Gastrocnemius medialis (tissue), 4 donors: ENCODE results near the gene NF2. TPM values are rescaled to one million over a fixed set of nuclear protein-coding genes. Genes with fewer than 3 reads are reported as not detected.

Source experiments
- ATAC-seq, 2 donors: fragments of 150-250 bp; one replicate each; pipeline ENCODE4 v1.9.1; 2016
- DNase-seq, 2 donors: peaks; one replicate each; pipeline ENCODE4 v3.0.0-alpha.2; 2019
- H3K27ac ChIP-seq, 4 donors: fragments of 200-600 bp; sonication (generic); 1 replicate in 1 of 4; 2 replicates in 3 of 4; pipeline ENCODE4 v1.5.1; 2016 to 2018; ENCODE audit warnings: mild to moderate bottlenecking in 2 of 4, moderate library complexity in 1 of 4
- H3K27me3 ChIP-seq, 3 donors: fragments of 200-600 bp; sonication (generic) in 2 of 3; 1 replicate in 1 of 3; 2 replicates in 2 of 3; pipeline versions ENCODE4 v1.5.1 to v1.6.0; 2016 to 2019; ENCODE audit warnings: mild to moderate bottlenecking in 1 of 3, moderate library complexity in 1 of 3
- H3K36me3 ChIP-seq, 2 donors: fragments of 200-600 bp; sonication (generic) in 1 of 2; one replicate each; pipeline ENCODE4 v1.5.1; 2017 to 2018
- H3K4me1 ChIP-seq, 2 donors: fragments of 200-600 bp; sonication (generic) in 1 of 2; one replicate each; pipeline ENCODE4 v1.5.1; 2016 to 2017; ENCODE audit warnings: mild to moderate bottlenecking in 2 of 2
- H3K4me3 ChIP-seq, 4 donors: fragments of 200-600 bp; sonication (generic) in 3 of 4; 1 replicate in 1 of 4; 2 replicates in 3 of 4; pipeline ENCODE4 v1.5.1; 2016 to 2019; ENCODE audit warnings: mild to moderate bottlenecking in 2 of 4
- H3K9me3 ChIP-seq, 3 donors: fragments of 200-600 bp; sonication (generic) in 2 of 3; 1 replicate in 1 of 3; 2 replicates in 2 of 3; pipeline ENCODE4 v1.5.1; 2016 to 2019
- POLR2A ChIP-seq, 2 donors: fragments of 450-650 bp; IDR thresholded peaks; one replicate each; pipeline ENCODE4 v1.6.1; 2017; ENCODE audit warnings: antibody characterized with exemption in 2 of 2, mild to moderate bottlenecking in 2 of 2, moderate library complexity in 2 of 2
- in situ Hi-C, 4 donors: fragments of 200-750 bp; cut with MboI; loops; one replicate each; pipeline versions ENCODE4 v1.15.0 to v1.8.0; 2017; ENCODE audit warnings: low sequenced_read_pairs in 4 of 4
- intact Hi-C: fragments of 100-400 bp; cut with DNase I; formaldehyde crosslinking; loops from one replicate; pipeline ENCODE4 v1.15.1; 2023; ENCODE audit warnings: low total_unique reads
- total RNA-seq, 4 donors: library from RNA; depleted of rRNA; stranded (reverse); fragments of >200 nt; gene quantifications; one replicate each; pipeline versions ENCODE4 v1.1.0 to v1.2.3, GENCODE V29; 2016
- TF ChIP-seq, protein P1 (sequence below), 5 experiments: fragments of 450-650 bp in 3 of 5; fragments of 200-600 bp in 2 of 5; sonication (generic) in 2 of 5; IDR thresholded peaks in 4 of 5; conservative IDR thresholded peaks in 1 of 5; 1 replicate in 4 of 5; 2 replicates in 1 of 5; pipeline ENCODE4 v1.5.1; 2016 to 2019; ENCODE audit warnings: antibody characterized with exemption in 5 of 5, mild to moderate bottlenecking in 3 of 5, moderate library complexity in 3 of 5

NF2 gene
- total RNA-seq, 4 donors from 2014 or later = 34.7 to 66.3 (median 48.2) TPM

DNA sequence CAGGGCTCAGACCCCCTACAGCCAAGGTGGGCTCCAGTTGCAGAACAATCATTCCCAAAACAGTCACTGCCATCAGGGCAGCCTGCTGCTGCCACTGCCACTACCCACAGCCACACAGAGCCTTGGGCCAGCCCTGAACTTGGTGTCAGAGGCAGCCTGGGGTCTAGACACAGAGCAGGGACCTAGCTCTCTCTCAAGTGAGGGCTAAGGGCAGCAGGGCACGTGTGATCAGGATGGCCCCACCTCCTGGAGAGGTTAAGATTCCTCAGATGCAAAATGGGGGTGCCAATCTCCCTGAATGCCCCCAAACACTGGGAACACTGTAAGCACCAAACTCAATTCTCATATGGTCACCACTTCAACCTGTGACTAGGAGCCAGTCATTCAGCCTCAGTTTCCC, 132.0 kb downstream of the NF2 start:
- no peak for ATAC-seq
- Histone ChIP-seq H3K4me1 (peaks cover 0 to 10% of the 10 kb centered on the region in 2 donors), H3K27ac (no peak overlapping the region), H3K27me3 (no peaks in the 10 kb centered on the region), H3K9me3 (no peaks in the 10 kb centered on the region), H3K4me3 (no peak overlapping the region), H3K36me3 (peaks cover 0 to 14% of the 10 kb centered on the region in 2 donors)
- no peak for TF ChIP-seq POLR2A (IDR thresholded peaks at IDR 0.05)
- TF ChIP-seq, protein P1, sequence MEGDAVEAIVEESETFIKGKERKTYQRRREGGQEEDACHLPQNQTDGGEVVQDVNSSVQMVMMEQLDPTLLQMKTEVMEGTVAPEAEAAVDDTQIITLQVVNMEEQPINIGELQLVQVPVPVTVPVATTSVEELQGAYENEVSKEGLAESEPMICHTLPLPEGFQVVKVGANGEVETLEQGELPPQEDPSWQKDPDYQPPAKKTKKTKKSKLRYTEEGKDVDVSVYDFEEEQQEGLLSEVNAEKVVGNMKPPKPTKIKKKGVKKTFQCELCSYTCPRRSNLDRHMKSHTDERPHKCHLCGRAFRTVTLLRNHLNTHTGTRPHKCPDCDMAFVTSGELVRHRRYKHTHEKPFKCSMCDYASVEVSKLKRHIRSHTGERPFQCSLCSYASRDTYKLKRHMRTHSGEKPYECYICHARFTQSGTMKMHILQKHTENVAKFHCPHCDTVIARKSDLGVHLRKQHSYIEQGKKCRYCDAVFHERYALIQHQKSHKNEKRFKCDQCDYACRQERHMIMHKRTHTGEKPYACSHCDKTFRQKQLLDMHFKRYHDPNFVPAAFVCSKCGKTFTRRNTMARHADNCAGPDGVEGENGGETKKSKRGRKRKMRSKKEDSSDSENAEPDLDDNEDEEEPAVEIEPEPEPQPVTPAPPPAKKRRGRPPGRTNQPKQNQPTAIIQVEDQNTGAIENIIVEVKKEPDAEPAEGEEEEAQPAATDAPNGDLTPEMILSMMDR (IDR thresholded peaks at IDR 0.05 in 4 of 5, conservative IDR thresholded peaks at IDR 0.05 in 1 of 5) = no peak
- DNase-seq = no peak
- intact Hi-C loops (no loop called here), in situ Hi-C loops (no loop called here)

DNA sequence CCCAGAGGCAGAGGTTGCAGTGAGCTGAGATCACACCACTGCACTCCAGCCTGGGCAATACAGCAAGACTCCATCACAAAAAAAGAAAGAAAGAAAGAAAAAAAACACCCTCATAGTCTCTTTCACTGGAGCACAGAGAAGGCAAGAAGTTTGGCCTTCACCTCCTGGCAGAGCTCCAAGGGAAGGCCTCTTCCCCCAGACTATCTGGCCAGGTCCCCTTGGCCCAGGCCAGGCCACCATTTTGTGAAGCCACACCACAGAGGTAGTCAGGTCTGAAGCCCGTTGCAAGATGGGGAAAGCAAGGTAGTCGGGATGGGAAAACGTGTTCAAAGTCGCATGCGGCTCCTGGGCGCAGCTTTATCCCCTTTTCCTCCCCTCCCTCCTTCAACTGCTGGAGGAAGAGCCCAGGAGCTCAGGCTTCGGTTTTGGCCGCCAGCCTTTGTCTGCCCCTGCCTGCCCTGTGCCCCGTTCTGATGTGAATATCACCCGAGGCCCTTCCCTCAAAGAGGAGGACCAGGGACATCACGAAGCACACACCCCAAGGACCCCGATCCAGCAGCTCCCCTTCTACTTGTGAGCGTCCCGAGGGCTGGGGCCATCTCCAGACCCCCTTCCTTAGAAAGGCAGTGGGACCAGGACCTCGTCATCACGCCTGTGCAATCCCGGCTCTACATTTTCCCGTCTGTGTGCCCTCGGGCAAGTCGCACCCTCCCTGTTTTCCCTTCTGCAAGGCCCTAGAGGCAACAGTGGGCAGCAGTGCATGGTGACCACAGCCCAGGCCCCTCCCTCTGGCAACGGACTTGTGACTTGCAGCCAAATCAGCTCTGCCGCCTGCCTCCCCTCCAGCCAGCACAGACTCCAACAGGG, 134.1 kb downstream of the NF2 start:
- intact Hi-C loops (no loop called here), in situ Hi-C loops (no loop called here)
- no peaks in the 10 kb centered on the region for H3K27me3 ChIP-seq
- H3K4me1 ChIP-seq = peaks cover 0 to 10% of the 10 kb centered on the region in 2 donors
- peaks cover 0 to 32% of the 10 kb centered on the region in 2 donors for H3K36me3 ChIP-seq
- TF ChIP-seq, protein P1 (IDR thresholded peaks at IDR 0.05 in 4 of 5, conservative IDR thresholded peaks at IDR 0.05 in 1 of 5) = no peak
- TF ChIP-seq POLR2A (IDR thresholded peaks at IDR 0.05) = no peak
- H3K9me3 ChIP-seq = no peaks in the 10 kb centered on the region
- DNase-seq (no peak), ATAC-seq (no peak)
- H3K27ac ChIP-seq = no peak overlapping the region
- no peak overlapping the region for H3K4me3 ChIP-seq

DNA sequence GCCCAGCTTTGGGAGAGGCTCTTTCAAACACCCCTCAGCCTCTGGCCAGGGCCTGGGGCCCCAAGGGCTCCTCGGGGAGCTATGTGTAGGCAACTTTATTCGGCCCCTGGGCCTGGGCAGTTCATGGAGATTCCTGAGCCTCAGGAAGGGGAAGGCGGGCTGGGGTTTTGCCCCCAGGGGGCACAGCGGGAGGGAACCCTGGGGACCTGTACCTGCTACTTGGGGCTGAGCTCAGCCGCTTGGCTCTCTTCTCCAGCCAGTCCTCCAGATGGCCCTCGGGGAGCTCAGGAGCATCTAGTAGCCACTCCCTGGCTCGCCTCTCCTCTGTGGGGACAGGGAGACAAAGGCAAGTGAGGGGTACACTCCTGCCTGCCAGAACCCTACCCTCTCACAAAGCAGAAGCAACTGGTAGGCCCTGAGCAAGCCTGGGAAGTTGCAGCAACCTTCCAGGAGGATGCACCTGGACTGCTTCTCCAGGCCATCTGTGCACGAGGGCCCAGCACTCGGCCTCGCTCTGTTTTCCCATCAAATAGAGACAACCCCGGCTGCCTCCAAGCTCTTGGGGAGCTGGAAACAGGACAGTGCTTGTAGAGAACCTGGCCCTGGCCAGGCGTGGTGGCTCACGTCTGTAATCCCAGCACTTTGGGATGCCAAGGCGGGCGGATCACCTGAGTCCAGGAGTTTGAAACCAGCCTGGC, 134.8 kb downstream of the NF2 start:
- Histone ChIP-seq H3K27me3 (no peaks in the 10 kb centered on the region), H3K4me3 (no peak overlapping the region), H3K9me3 (no peaks in the 10 kb centered on the region), H3K36me3 (peaks cover 0 to 33% of the 10 kb centered on the region in 2 donors), H3K27ac (no peak overlapping the region), H3K4me1 (peaks cover 0 to 8% of the 10 kb centered on the region in 2 donors)
- intact Hi-C loops (no loop called here), in situ Hi-C loops (no loop called here)
- DNase-seq = no peak
- no peak for TF ChIP-seq POLR2A (IDR thresholded peaks at IDR 0.05)
- TF ChIP-seq, protein P1 (IDR thresholded peaks at IDR 0.05 in 4 of 5, conservative IDR thresholded peaks at IDR 0.05 in 1 of 5) = no peak
- no peak for ATAC-seq

DNA sequence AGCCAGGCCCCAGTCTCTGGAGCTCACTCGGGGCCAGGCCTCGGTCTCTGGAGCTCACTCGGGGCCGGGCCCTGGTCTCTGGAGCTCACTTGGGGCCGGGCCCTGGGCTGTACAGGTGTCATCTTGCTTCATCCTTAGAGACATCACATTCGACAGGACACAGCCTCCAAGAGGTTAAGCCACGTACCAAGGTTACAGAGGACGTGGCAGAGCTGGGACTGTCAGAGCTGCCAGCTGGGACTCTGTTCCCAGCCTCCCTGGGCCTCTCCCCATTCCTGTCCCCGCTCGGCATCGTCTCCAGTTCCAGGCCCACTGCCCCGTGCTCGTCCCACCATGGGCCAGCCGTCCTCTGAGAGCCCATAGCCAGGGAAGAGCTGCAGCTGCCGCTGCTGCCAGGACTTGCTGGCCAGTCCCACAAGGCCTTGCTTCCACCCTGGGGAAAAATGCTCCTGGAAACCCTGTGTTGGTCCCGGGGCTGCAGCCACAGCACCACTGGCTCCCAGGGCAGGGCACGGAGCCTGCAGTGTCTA, 136.0 kb downstream of the NF2 start:
- intact Hi-C loops (no loop called here), in situ Hi-C loops (no loop called here)
- ATAC-seq = no peak
- Histone ChIP-seq H3K27ac (no peak overlapping the region), H3K9me3 (no peaks in the 10 kb centered on the region), H3K27me3 (no peaks in the 10 kb centered on the region), H3K36me3 (peaks cover 0 to 33% of the 10 kb centered on the region in 2 donors), H3K4me3 (no peak overlapping the region), H3K4me1 (peaks cover under 1 to 2% of the 10 kb centered on the region in 2 donors)
- DNase-seq = no peak
- TF ChIP-seq, protein P1 (IDR thresholded peaks at IDR 0.05 in 4 of 5, conservative IDR thresholded peaks at IDR 0.05 in 1 of 5) = no peak
- TF ChIP-seq POLR2A (IDR thresholded peaks at IDR 0.05) = no peak
